GM18505 (cell line): ENCODE results near the gene ROBO3.

ENCODE experiments used
- ATAC-seq: cut with Tn5 transposase; IDR thresholded peaks from one replicate; pipeline ENCODE4 v1.9.1; 2021; ENCODE audit not compliant: unreplicated experiment
- POLR2A ChIP-seq: IDR thresholded peaks from 4 replicates; pipeline ENCODE4 v1.6.1; 2011; ENCODE audit warnings: borderline replicate concordance; ENCODE audit not compliant: insufficient read depth, insufficient read length; ENCODE audit errors: extremely low read depth

The ROBO3 gene

GRCh38 chr11:124919898-124920297, 54.7 kb downstream of the ROBO3 start:
- no peak for ATAC-seq
- no peak for TF ChIP-seq POLR2A

- TF ChIP-seq POLR2A: no peak
- ATAC-seq: no peak
Measured at GRCh38 chr11:124920356-124920755, 55.1 kb downstream of the ROBO3 start.

GRCh38 chr11:124920870-124921609, 55.8 kb downstream of the ROBO3 start:
- no peak for ATAC-seq
- no peak for TF ChIP-seq POLR2A

- no peak for ATAC-seq
Measured at GRCh38 chr11:124922831-124923230, 57.6 kb downstream of the ROBO3 start.

GRCh38 chr11:124923296-124923695, 58.1 kb downstream of the ROBO3 start:
- TF ChIP-seq POLR2A: no peak
- no peak for ATAC-seq

More at GRCh38 chr11:124922831-124923230, 57.6 kb downstream of the ROBO3 start:
- no peak for TF ChIP-seq POLR2A

- no peak for TF ChIP-seq POLR2A
- no peak for ATAC-seq
Measured at GRCh38 chr11:124928942-124929665, 63.9 kb downstream of the ROBO3 start.

- ATAC-seq: peak; percentile 62
- TF ChIP-seq POLR2A: no peak
Measured at GRCh38 chr11:124930799-124931198, 65.6 kb downstream of the ROBO3 start.
